HepG2 (cell line): ENCODE measurements around the gene CSK. TPM values are rescaled to one million over a fixed set of nuclear protein-coding genes. Genes with fewer than 3 reads are reported as not detected.

ENCODE experiments used
- CBX2 ChIP-seq, 2 experiments: fragments of 200-600 bp in 1 of 2; sonication (generic); formaldehyde crosslinking in 1 of 2; IDR thresholded peaks; 2 replicates each; pipeline versions ENCODE4 v1.7.0 to v1.8.1; 2018 to 2022; ENCODE audit warnings: low read depth in 2 of 2, low read length in 1 of 2, mild to moderate bottlenecking in 1 of 2, missing genetic modification reagents in 1 of 2
- DNMT3B ChIP-seq: conservative IDR thresholded peaks from 2 replicates; pipeline ENCODE4 v1.6.1; 2016; ENCODE audit warnings: missing biosample characterization, control low read depth
- EED ChIP-seq: sonication (generic); formaldehyde crosslinking; IDR thresholded peaks from 2 replicates; pipeline ENCODE4 v1.5.0; 2020; ENCODE audit warnings: mild to moderate bottlenecking, missing genetic modification reagents
- FOXJ3 ChIP-seq: sonication (generic); formaldehyde crosslinking; IDR thresholded peaks from 2 replicates; pipeline ENCODE4 v1.4.0; 2020; ENCODE audit warnings: missing genetic modification reagents, mild to moderate bottlenecking, borderline replicate concordance
- HOMEZ ChIP-seq: IDR thresholded peaks from 2 replicates; pipeline ENCODE4 v1.6.1; 2016; ENCODE audit warnings: low read depth
- KAT8 ChIP-seq: IDR thresholded peaks from 2 replicates; pipeline ENCODE4 v1.6.1; 2016; ENCODE audit warnings: missing genetic modification reagents, missing compliant biosample characterization
- MXD3 ChIP-seq: IDR thresholded peaks from 2 replicates; pipeline ENCODE4 v1.6.1; 2016; ENCODE audit warnings: mild to moderate bottlenecking, missing biosample characterization, missing genetic modification reagents
- NR1H2 ChIP-seq: sonication (generic); formaldehyde crosslinking; IDR thresholded peaks from 2 replicates; pipeline ENCODE4 v1.8.1; 2022; ENCODE audit warnings: low read depth, missing genetic modification reagents, borderline replicate concordance
- NR2F6 ChIP-seq, 2 experiments: IDR thresholded peaks; 2 replicates each; pipeline ENCODE4 v1.6.1; 2016; ENCODE audit warnings: antibody characterized with exemption in 1 of 2, mild to moderate bottlenecking in 1 of 2
- PBX3 ChIP-seq: sonication (generic); formaldehyde crosslinking; IDR thresholded peaks from 2 replicates; pipeline ENCODE4 v1.8.1; 2023; ENCODE audit warnings: missing genetic modification reagents, inconsistent platforms, borderline replicate concordance
- PLRG1 ChIP-seq: fragments of 450-650 bp; conservative IDR thresholded peaks from 2 replicates; pipeline ENCODE4 v1.6.1; 2016
- RBAK ChIP-seq: sonication (generic); formaldehyde crosslinking; IDR thresholded peaks from 2 replicates; pipeline ENCODE4 v1.5.1; 2020; ENCODE audit warnings: mild to moderate bottlenecking, missing genetic modification reagents
- RELA ChIP-seq: sonication (generic); formaldehyde crosslinking; IDR thresholded peaks from 2 replicates; pipeline ENCODE4 v1.4.0; 2020; ENCODE audit warnings: missing genetic modification reagents
- REST ChIP-seq, 2 experiments: IDR thresholded peaks; 2 replicates each; pipeline ENCODE4 v1.6.1; 2011 to 2012; ENCODE audit warnings: low read length in 2 of 2, borderline replicate concordance in 1 of 2, low read depth in 1 of 2, mild to moderate bottlenecking in 1 of 2, moderate library complexity in 1 of 2
- TSC22D2 ChIP-seq: sonication (generic); formaldehyde crosslinking; IDR thresholded peaks from 2 replicates; pipeline ENCODE4 v1.5.1; 2020; ENCODE audit warnings: missing genetic modification reagents, mild to moderate bottlenecking, borderline replicate concordance
- ZBTB21 ChIP-seq: sonication (generic); formaldehyde crosslinking; IDR thresholded peaks from 2 replicates; pipeline ENCODE4 v1.4.0; 2020; ENCODE audit warnings: missing genetic modification reagents
- ZNF180 ChIP-seq: sonication (generic); formaldehyde crosslinking; IDR thresholded peaks from 2 replicates; pipeline ENCODE4 v1.4.0; 2020; ENCODE audit warnings: low read depth, missing genetic modification reagents, borderline replicate concordance
- ZNF317 ChIP-seq: sonication (generic); formaldehyde crosslinking; IDR thresholded peaks from 2 replicates; pipeline ENCODE4 v1.5.0; 2020; ENCODE audit warnings: mild to moderate bottlenecking, missing genetic modification reagents
- ZNF550 ChIP-seq: sonication (generic); formaldehyde crosslinking; IDR thresholded peaks from 2 replicates; pipeline ENCODE4 v1.4.0; 2020; ENCODE audit warnings: mild to moderate bottlenecking, missing genetic modification reagents, borderline replicate concordance
- ZNF580 ChIP-seq: IDR thresholded peaks from 2 replicates; pipeline ENCODE4 v1.6.1; 2016; ENCODE audit warnings: low read depth, borderline replicate concordance
- ZNF780A ChIP-seq: sonication (generic); formaldehyde crosslinking; IDR thresholded peaks from 2 replicates; pipeline ENCODE4 v1.8.0; 2022; ENCODE audit warnings: mild to moderate bottlenecking, missing genetic modification reagents, moderate library complexity
- polyA plus RNA-seq, 8 experiments: library from polyadenylated mRNA; depleted of rRNA in 3 of 8; stranded (reverse) in 7 of 8; unstranded in 1 of 8; fragments of >200 nt; fragmentation: Illumina TruSeq in 4 of 8; extraction: Trizol in 4 of 8; gene quantifications; 2 replicates each; pipeline versions ENCODE4 v1.2.1 to v1.2.3, GENCODE V29; 2011 to 2016; ENCODE audit warnings: low read depth in 4 of 8, missing spikeins in 1 of 8, mixed read lengths in 1 of 8; ENCODE audit not compliant: insufficient read depth in 1 of 8
- total RNA-seq, 5 experiments: library from RNA; depleted of rRNA; stranded (reverse); fragments of >200 nt; fragmentation: Illumina TruSeq; extraction: Trizol; gene quantifications; 2 replicates each; pipeline ENCODE4 v1.2.3, GENCODE V29; 2016; ENCODE audit warnings: low read depth in 1 of 5

The CSK gene
- total and polyA plus RNA-seq, 2 of the 13 experiments (the other 11 are each of a cell fraction or from before 2014, with no cell fraction given): 12.5 to 21.3 TPM

GRCh38 chr15:74835312-74835823 is 53.5 kb downstream of the CSK start (continued):
- TF ChIP-seq ZNF580 (CRISPR knock-in tag) (peak; percentile 27; the same call in 1 of the 2 replicates), DNMT3B (CRISPR knock-in tag) (no peak), HOMEZ (CRISPR knock-in tag) (no peak), PBX3 (CRISPR knock-in tag) (no peak), RELA (CRISPR knock-in tag) (no peak), ZNF550 (CRISPR knock-in tag) (no peak), RBAK (CRISPR knock-in tag) (no peak), CBX2 (IDR thresholded peaks at IDR 0.05; ENCODE audit: low read depth, low read length) (no peak), CBX2 (CRISPR knock-in tag; IDR thresholded peaks at IDR 0.05; ENCODE audit: low read depth) (no peak), KAT8 (CRISPR knock-in tag) (no peak), ZNF780A (no peak), REST (IDR thresholded peaks at IDR 0.05; ENCODE audit: borderline replicate concordance in 1 of 2, low read depth in 1 of 2, low read length in 2 of 2) (0 out of 4 replicates have a peak, but pooled peaks of 1 of the 2 experiments have one; percentile 12), ZNF317 (no peak), ZBTB21 (CRISPR knock-in tag) (no peak), TSC22D2 (CRISPR knock-in tag) (no peak), ZNF180 (CRISPR knock-in tag) (no peak), EED (CRISPR knock-in tag) (no peak), NR1H2 (CRISPR knock-in tag) (no peak), FOXJ3 (CRISPR knock-in tag) (no peak), MXD3 (CRISPR knock-in tag) (no peak), PLRG1 (no peak), NR2F6 (IDR thresholded peaks at IDR 0.05) (no peak), NR2F6 (CRISPR knock-in tag; IDR thresholded peaks at IDR 0.05) (peak; percentile 20; the same call in 1 of the 2 replicates)
